Measurements from ENCODE around the gene LST1. TPM values are rescaled to one million over a fixed set of nuclear protein-coding genes. Genes with fewer than 3 reads are reported as not detected.
"Not testable (repeated sequence)": the region's sequence is repeated elsewhere in the genome, so short reads cannot be mapped to it uniquely, and the experiment has no call there.

LST1 gene
- total RNA-seq, 1 experiment from 2014 or later = 1.6 TPM

DNA sequence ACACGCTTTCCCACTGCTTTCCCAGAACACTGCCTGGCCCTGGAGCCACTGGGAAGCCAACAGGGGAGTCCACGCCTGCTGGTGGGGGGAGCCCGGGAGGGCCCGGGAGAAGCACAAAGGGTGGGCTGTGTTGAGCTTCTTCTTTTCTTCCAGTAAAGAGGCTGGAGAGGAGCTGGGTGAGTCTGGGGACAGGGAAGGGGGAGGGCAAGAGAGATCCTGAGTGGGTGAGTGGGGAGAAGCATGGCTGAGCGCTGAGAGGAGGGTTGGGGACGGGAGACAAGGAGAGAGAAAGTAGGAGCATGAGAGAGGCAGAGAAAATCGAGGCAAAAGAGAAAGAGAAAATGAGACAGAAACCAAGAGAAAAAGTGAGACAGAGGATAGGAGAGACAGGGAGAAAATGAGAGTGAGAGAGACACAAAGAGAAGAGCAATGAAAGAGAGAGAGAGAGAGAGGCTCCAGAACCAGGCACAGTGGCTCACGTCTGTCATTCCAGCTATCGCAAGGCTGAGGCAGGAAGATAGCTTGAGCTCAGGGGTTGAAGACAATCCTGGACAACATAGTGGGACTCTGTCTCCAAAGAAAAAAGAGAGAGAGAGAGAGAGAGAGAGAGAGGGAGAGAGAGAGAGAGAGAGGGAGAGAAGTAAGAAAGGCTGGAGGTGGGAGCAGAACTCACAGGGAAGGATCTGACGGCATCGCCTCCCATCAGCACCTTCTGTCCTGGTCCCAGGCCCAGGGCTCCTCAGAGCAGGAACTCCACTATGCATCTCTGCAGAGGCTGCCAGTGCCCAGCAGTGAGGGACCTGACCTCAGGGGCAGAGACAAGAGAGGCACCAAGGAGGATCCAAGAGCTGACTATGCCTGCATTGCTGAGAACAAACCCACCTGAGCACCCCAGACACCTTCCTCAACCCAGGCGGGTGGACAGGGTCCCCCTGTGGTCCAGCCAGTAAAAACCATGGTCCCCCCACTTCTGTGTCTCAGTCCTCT lies 2.0 kb downstream of the LST1 start:
- no peak overlapping the region for H2AFZ ChIP-seq
- no peaks in the 10 kb centered on the region for H3K9me2 ChIP-seq (ENCODE audit: insufficient read depth)
- CTCF ChIA-PET = interaction anchor here (0.6 to 0.7 kb wide), 3 partner anchors 73 to 261 kb away, joined by 8 to 13 read pairs (median 8); partner anchors contain the start of gene C6orf47
- no peaks in the 10 kb centered on the region for H3K79me2 ChIP-seq (ENCODE audit: low read depth)
- H3F3A ChIP-seq (ENCODE audit: insufficient read depth, low read depth) = no peaks in the 10 kb centered on the region
- no peak overlapping the region for H3K4me3 ChIP-seq
- TF ChIP-seq, protein P1, sequence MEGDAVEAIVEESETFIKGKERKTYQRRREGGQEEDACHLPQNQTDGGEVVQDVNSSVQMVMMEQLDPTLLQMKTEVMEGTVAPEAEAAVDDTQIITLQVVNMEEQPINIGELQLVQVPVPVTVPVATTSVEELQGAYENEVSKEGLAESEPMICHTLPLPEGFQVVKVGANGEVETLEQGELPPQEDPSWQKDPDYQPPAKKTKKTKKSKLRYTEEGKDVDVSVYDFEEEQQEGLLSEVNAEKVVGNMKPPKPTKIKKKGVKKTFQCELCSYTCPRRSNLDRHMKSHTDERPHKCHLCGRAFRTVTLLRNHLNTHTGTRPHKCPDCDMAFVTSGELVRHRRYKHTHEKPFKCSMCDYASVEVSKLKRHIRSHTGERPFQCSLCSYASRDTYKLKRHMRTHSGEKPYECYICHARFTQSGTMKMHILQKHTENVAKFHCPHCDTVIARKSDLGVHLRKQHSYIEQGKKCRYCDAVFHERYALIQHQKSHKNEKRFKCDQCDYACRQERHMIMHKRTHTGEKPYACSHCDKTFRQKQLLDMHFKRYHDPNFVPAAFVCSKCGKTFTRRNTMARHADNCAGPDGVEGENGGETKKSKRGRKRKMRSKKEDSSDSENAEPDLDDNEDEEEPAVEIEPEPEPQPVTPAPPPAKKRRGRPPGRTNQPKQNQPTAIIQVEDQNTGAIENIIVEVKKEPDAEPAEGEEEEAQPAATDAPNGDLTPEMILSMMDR (conservative IDR thresholded peaks at IDR 0.05) = no peak
- no peak for TF ChIP-seq EZH2 (IDR thresholded peaks at IDR 0.05; ENCODE audit: low read depth)
- DNase-seq = no peak
- H3K4me1 ChIP-seq (replicated peaks; ENCODE audit: insufficient read depth) = no peaks in the 10 kb centered on the region
- no peaks in the 10 kb centered on the region for H3K36me3 ChIP-seq (ENCODE audit: low read depth)
- no TSS peak for BruUV-seq (replicated peaks)
- intact Hi-C loops (cut with micrococcal nuclease; ENCODE audit: unreplicated experiment) = no loop called here
- no peak overlapping the region for H3K4me2 ChIP-seq
- no peaks in the 10 kb centered on the region for H3K9me3 ChIP-seq (ENCODE audit: insufficient read depth, low read depth)
- H3K27ac ChIP-seq = no peak overlapping the region
- no peaks in the 10 kb centered on the region for H4K20me1 ChIP-seq (ENCODE audit: insufficient read depth)
- no peaks in the 10 kb centered on the region for H3K27me3 ChIP-seq (ENCODE audit: insufficient read depth, low read depth)
- POLR2A ChIA-PET (ENCODE audit: unreplicated experiment) = interaction anchor here (0.6 kb wide), 1 partner anchor 836 kb away, joined by 10 read pairs; no protein-coding TSS in a partner anchor

DNA sequence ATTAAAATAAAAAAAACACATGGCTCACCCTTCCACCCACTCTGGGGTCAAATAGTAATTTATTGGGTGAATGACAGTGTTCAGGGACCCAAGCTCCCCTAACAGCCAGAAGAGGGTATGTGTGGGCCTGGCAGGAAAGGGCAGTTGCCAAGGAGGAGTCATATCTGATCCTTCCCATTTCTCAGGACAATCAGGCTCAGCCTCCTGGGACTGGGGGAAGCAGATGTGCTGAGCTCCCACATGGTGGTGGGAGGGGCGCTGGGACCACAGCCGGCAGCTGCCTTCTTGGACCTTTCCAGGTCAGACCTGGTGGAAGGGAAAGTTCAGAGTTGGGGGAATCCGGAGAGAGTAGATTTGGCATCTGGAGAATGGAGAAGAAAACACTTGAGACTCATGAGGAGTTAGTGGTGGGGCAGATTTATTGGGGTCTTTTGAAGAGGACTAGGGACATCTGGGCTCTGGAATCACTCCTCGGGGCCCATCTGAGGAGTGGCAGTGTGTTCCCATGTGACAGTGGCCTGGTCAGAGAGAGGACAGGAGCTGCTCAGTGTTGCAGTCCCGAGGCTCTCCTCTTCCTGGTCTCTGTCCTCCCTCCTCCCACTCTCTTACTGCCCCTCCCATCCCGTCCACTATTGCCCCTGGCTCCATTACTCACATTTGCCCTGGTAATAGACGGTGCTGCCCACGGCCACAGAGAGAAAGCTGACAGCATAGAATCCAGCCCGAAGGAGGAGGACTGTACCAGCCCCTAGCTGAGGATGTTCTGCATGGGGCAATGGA lies 3.0 kb downstream of the LST1 start:
- Histone ChIP-seq H3K79me2 (ENCODE audit: low read depth) (no peaks in the 10 kb centered on the region), H3K27me3 (ENCODE audit: insufficient read depth, low read depth) (no peaks in the 10 kb centered on the region), H3F3A (ENCODE audit: insufficient read depth, low read depth) (no peaks in the 10 kb centered on the region), H3K4me2 (no peak overlapping the region), H3K36me3 (ENCODE audit: low read depth) (no peaks in the 10 kb centered on the region), H3K4me1 (replicated peaks; ENCODE audit: insufficient read depth) (no peaks in the 10 kb centered on the region), H3K4me3 (no peak overlapping the region), H3K9me3 (ENCODE audit: insufficient read depth, low read depth) (no peaks in the 10 kb centered on the region), H3K27ac (no peak overlapping the region), H4K20me1 (ENCODE audit: insufficient read depth) (no peaks in the 10 kb centered on the region), H2AFZ (no peak overlapping the region), H3K9me2 (ENCODE audit: insufficient read depth) (no peaks in the 10 kb centered on the region)
- intact Hi-C loops (cut with micrococcal nuclease; ENCODE audit: unreplicated experiment) = no loop called here
- ChIA-PET CTCF (no interaction called here), POLR2A (ENCODE audit: unreplicated experiment) (interaction anchor here (0.6 kb wide), 1 partner anchor 837 kb away, joined by 10 read pairs; no protein-coding TSS in a partner anchor)
- no TSS peak for BruUV-seq (replicated peaks)
- DNase-seq = no peak
- TF ChIP-seq, protein P1 (conservative IDR thresholded peaks at IDR 0.05) = no peak
- no peak for TF ChIP-seq EZH2 (IDR thresholded peaks at IDR 0.05; ENCODE audit: low read depth)

DNA sequence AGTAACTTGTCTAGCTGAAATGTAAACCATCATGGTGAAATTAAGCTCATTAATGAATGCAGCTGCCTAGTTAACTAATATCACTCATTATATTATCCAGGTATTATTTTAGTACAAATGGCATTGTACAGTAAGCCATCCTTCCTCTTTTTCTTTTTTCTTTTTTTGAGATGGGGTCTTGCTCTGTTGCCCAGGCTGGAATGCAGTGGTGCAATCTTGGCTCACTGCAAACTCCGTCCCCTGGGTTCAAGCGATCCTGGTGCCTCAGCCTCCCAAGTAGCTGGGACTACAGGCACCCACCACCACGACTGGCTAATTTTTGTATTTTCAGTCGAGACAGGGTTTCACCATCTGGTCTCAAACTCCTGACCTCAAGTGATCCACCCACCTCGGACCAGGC lies 4.6 kb downstream of the LST1 start:
- H3K27ac ChIP-seq; intact Hi-C loops (cut with micrococcal nuclease; ENCODE audit: unreplicated experiment); H2AFZ ChIP-seq; H3K9me3 ChIP-seq (ENCODE audit: insufficient read depth, low read depth); CTCF ChIA-PET; H3K79me2 ChIP-seq (ENCODE audit: low read depth); H3K4me2 ChIP-seq; DNase-seq; H3K36me3 ChIP-seq (ENCODE audit: low read depth); H3K27me3 ChIP-seq (ENCODE audit: insufficient read depth, low read depth); H3K4me3 ChIP-seq; H3F3A ChIP-seq (ENCODE audit: insufficient read depth, low read depth); H3K9me2 ChIP-seq (ENCODE audit: insufficient read depth); H3K4me1 ChIP-seq (replicated peaks; ENCODE audit: insufficient read depth); BruUV-seq (replicated peaks); H4K20me1 ChIP-seq (ENCODE audit: insufficient read depth): not testable (repeated sequence)
- POLR2A ChIA-PET (ENCODE audit: unreplicated experiment) = interaction anchor here (0.7 kb wide), 1 partner anchor 16 kb away, joined by 6 read pairs; no protein-coding TSS in a partner anchor

Measured in PC-9 (cell line).